Upper lobe of left lung (tissue), 4 donors: ENCODE measurements around the gene PTPN2.
"Not testable (repeated sequence)": the region's sequence is repeated elsewhere in the genome, so short reads cannot be mapped to it uniquely, and the experiment has no call there.

Experiments
- EP300 ChIP-seq, 4 donors: sonication (generic); formaldehyde crosslinking; IDR thresholded peaks; one replicate each; pipeline ENCODE4 v1.5.1; 2017; ENCODE audit warnings: antibody characterized with exemption in 4 of 4, control low read depth in 2 of 4
- POLR2A ChIP-seq, 4 donors: fragments of 450-650 bp; IDR thresholded peaks; one replicate each; pipeline ENCODE4 v1.5.1; 2016 to 2017; ENCODE audit warnings: antibody characterized with exemption in 4 of 4, mild to moderate bottlenecking in 2 of 4
- TF ChIP-seq, protein P1 (sequence below), 6 experiments: fragments of 450-650 bp in 4 of 6; fragments of 200-600 bp in 2 of 6; sonication (generic) in 2 of 6; IDR thresholded peaks; one replicate each; pipeline ENCODE4 v1.5.1; 2016 to 2019; ENCODE audit warnings: antibody characterized with exemption in 6 of 6

DNA sequence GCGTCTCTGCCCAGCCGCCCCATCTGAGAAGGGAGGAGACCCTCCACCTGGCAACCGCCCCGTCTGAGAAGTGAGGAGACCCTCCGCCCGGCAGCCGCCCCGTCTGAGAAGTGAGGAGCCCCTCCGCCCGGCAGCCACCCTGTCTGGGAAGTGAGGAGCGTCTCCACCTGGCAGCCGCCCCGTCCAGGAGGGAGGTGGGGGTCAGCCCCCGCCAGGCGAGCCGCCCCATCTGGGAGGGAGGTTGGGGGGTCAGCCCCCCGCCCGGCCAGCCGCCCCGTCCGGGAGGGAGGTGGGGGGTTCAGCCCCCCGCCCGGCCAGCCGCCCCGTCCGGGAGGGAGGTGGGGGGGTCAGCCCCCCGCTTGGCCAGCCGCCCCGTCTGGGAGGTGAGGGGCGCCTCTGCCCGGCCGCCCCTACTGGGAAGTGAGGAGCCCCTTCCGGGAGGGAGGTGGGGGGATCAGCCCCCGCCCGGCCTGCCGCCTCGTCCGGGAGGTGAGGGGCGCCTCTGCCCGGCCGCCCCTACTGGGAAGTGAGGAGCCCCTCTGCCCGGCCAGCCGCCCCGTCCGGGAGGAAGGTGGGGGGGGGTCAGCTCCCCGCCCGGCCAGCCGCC, 10.0 kb downstream of the PTPN2 start:
- TF ChIP-seq, protein P1, sequence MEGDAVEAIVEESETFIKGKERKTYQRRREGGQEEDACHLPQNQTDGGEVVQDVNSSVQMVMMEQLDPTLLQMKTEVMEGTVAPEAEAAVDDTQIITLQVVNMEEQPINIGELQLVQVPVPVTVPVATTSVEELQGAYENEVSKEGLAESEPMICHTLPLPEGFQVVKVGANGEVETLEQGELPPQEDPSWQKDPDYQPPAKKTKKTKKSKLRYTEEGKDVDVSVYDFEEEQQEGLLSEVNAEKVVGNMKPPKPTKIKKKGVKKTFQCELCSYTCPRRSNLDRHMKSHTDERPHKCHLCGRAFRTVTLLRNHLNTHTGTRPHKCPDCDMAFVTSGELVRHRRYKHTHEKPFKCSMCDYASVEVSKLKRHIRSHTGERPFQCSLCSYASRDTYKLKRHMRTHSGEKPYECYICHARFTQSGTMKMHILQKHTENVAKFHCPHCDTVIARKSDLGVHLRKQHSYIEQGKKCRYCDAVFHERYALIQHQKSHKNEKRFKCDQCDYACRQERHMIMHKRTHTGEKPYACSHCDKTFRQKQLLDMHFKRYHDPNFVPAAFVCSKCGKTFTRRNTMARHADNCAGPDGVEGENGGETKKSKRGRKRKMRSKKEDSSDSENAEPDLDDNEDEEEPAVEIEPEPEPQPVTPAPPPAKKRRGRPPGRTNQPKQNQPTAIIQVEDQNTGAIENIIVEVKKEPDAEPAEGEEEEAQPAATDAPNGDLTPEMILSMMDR (IDR thresholded peaks at IDR 0.05) = not testable (repeated sequence)
- not testable (repeated sequence) for TF ChIP-seq EP300, POLR2A (IDR thresholded peaks at IDR 0.05)
